NCI-H146 (cell line): ENCODE measurements around the gene SLAMF1.
"Not testable (repeated sequence)": the region's sequence is repeated elsewhere in the genome, so short reads cannot be mapped to it uniquely, and the experiment has no call there.

Experiments used
- DNase-seq: peaks from one replicate; lab custom pipeline; 2025; lab: John Stamatoyannopoulos, UW

SLAMF1 gene

DNA sequence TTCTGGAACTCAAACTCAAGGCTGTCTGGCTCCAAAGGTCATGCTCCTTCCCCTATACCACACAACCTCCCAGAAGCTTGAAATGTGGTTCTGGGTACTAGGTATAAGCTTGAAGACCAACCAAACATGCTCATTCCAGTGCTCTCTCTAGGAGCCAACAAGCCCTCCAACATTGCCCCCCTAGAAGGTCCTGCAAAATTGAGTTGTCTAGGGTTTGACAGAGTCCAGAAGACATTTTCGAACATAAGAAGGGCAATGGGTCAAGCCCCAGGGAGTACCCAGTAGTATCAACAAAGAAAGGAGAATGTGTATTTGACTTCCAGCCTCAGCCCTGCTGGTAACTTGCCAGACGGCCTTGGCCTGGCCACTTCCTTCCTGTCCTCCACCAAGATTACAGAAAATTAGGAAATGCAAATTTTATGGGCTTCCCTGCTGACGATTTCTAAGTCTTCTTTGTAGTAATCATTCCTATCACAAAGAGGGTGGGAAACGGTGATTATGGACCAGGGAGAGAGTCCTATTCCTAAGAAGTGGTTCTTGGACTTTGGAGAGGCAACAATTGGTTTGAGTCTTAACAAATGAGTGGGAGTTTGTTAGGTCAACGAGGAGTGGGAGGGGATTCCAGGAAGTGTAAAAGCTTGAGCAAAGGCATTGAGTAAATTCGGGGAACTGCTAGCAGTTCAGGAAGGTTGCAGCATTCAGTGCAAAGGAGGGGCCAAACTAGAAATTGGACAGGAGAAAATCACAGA is 18.7 kb upstream of the SLAMF1 start:
- no peak for DNase-seq

DNA sequence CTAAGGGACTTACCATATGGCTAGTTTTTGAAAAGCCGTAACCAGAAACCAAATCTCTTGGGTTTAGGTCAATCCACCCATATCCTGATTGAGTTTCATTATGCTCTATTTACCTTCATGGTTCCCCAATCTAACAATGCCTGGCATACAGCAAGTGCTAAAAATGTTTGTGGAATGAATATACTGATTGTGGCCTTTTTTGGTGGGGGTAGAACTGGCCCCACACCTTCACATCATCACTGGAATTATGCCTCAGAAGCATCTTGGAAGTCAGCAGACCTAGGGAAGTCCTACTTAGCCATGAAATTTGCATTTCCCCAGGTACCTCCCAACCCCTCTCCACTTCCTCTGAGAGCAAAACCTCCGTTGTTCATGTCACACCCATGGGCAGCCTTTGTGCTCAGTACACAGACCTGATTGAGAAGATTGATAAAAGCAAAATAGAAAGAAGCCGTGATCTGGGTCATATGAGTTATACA is 17.8 kb upstream of the SLAMF1 start:
- no peak for DNase-seq

DNA sequence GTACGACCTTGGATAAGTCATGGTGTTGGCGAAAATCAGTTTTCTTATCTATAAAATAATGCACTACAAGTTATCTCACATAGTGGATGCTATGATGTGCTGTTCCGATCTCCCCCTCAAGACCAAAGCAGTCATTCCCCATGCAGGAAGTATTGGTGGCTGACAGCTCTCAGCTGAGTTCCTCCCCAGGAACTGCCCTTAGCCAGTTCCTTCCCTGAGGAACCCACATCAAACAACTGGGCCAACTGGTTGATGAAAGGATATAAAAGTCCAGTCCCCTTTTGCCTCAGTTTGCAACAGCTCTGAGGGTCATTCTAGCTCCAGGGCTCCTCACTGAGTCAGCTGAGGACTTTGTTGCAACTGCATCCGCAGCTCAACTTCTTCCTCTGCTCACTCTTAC is 16.1 kb upstream of the SLAMF1 start:
- DNase-seq = no peak

DNA sequence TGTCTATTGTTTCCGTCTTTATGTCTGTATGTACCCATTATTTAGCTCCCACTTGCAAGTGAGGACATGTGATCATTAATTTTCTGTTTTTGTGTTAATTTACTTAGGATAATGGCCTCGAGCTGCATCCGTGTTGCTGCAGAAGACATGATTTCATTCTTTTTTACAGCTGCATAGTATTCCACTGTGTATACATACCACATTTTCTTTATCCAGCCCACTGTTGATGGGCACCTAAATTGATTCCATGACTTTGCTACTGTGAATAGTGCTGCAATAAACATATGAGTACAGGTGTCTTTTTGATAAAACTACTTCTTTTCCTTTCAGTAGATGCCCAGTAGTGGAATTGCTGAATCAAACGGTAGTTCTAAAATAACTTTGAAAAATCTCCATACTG is 12.7 kb upstream of the SLAMF1 start:
- no peak for DNase-seq

DNA sequence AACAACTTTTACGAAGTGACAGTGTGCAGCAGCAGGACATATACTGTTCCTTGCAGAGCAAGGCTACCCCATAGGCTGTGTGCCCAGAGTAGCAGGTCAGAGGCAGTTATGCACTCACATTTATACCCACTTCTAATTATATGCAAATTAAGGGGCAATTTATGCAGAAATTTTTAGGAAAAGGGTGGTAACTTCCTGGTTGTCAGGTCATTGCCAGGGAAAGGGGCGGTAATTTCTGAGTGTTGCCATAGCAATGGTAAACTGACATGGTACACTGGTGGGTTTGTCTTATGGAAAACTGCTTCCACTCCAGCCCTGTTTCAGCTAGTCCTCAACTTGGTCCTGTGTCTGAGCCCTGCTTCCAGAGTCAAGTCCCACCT is 12.0 kb upstream of the SLAMF1 start:
- DNase-seq = no peak

DNA sequence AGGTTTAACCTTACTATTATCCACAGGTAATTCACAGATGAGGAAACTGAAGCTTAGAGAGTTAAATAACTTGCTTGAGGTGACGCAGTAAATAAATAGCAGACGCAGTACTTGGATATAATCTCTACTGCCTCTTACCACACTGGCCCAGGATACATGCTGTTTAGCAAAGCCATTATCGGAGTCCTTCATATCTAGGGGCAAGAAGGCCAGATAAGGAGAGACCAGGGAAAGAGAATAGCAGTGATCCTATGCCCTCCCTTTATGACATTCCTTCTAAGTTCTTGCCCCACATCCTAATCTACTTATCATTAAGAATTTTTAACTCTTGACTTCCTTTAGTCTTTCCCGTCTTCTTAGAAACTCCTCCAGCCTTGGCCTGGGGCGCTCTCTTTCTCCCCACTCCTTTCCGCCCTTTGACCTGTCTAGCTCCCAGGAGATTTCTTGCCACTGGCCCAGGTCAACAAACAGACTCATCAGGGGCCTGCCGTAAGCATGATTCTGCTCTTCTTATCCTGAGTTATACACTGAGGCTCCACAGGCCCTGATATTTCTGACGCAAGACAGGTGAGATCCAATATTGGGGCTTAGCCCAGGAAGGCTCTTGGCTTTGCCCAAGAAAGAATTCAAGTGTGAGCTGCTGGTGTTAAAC is 11.4 kb upstream of the SLAMF1 start:
- no peak for DNase-seq

DNA sequence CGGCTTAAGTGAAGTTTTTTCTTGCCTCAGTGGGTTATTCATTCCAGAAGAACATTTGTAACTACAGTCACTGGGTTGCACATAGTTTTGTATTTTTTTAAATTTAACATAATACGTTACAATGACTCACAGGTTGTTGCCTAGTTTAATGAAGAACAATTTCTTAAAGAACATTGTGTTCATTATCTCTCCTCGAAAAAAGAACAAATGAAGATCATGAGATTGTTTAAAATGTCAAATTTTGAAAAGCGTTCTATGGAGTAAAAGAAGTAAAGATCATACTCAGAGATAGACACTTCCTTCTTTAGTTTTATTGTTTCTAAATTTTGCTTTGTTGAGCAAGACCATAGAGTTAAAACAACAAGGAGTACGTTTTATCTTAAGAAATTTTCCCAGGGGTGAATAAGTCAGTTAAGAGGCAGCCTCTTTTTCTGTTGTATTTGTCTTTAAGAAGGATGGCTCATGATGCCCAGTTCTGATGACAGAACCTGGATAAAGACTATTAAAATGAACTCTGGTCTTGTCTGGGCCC is 10.5 kb upstream of the SLAMF1 start:
- DNase-seq = no peak

DNA sequence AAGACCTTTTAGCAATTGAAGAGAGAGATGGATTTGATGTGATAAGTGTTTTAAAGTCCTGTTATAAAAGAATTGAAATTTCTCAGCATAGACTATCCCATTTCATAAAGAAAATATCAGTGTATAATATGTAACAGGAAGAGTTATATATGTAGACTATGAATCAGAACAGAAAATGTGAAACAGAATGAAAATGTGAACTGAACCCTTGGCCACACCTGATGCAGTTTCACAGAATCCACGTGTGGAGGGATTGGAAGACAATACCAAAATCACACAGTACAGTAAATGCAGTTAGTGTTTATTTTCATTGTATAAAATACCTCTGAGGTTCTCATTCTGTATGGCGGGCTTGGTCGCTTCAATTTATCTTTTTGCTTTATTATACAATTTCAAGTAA is 9.9 kb upstream of the SLAMF1 start:
- no peak for DNase-seq

DNA sequence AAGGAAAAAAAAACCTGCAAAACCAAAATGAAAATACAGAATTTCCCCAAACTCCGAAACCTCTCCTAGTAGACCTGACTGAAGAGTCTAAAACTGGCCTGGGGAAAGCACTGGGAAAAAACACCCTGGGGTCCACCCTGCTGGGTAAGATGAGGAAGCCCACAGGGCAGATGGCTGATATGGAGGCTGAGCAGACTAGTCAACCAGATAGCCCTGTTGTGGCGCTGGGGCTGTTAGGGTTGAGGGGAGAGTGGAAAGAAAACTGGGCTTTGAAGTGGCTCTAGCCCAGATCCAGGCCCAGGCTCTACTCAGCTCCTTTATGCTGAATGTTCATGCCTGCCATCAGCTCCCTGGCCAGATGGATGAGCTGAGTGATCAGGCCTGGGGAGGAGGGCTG is 6.8 kb upstream of the SLAMF1 start:
- no peak for DNase-seq

DNA sequence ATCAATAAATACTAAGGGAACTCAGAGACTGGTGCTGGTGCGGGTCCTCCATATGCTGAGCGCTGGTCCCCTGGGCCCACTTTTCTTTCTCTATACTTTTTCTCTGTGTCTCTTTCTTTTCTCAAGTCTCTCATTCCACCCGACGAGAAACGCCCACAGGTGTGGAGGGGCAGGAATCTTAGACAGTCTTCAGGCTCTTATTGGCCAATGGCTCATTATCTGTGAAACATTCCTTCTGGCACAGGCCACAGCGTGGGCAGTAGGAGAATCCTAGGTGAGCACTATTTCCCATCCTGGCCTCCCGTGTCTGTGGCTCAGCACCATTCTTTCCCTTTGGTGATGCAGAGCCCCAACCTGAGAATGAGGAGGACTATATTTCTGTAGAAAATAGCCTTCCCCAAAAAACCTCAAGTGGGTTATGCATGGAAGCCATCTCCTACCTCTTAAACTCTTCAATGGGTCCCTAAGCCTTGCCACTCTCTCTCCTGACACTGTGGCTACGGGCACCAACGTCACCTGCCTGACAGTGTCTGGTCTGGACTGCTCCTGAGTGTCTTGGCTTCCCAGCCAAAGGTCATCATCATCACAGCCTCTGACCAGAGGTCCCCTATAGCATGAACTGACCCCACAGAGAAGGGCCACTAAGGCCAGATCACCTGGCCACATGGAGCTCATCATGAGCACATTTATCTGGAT is 6.2 kb upstream of the SLAMF1 start:
- DNase-seq = no peak

DNA sequence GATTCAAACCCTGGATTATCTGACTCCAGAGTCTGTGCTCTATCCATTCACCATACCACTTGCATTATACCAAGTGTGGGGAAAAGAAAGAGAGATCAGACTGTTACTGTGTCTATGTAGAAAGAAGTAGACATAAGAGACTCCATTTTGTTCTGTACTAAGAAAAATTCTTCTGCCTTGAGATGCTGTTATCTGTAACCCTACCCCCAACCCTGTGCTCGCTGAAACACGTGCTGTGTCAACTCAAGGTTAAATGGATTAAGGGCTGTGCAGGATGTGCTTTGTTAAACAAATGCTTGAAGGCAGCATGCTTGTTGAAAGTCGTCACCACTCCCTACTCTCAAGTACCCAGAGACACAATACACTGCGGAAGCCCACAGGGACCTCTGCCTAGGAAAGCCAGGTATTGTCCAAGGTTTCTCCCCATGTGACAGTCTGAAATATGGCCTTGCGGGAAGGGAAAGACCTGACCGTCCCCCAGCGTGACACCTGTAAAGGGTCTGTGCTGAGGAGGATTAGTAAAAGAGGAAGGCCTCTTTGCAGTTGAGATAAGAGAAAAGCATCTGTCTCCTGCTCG is 5.3 kb upstream of the SLAMF1 start:
- DNase-seq = not testable (repeated sequence)

DNA sequence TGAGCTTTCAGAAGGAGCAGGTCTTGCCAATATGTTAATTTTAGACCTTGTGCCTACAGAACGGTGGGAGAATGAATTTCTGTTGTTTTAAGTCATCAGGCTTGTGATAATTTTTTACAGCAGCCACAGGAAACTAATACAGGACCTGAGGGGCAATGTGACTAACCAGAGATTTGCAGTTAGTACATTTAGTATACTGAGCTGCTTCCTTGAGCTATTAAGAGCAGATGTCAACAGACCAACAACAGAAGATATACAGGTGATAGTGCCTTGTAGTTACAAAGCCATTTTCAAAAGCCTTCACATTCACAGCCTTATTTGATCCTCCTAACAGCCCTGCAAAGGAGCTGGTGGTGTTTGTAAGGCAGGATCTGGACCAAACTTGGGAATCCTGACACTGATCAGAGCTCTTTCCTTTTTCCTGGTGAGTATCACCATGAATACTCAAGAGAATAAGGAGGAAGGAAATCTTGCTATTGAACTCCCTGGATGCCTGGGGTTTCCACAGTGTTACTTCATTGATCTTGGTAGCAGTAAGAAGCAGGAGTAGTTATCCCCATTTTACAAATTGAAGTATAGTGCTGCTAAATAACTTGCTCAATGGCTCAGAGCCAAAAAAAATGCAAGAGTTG is 4.7 kb upstream of the SLAMF1 start:
- no peak for DNase-seq

DNA sequence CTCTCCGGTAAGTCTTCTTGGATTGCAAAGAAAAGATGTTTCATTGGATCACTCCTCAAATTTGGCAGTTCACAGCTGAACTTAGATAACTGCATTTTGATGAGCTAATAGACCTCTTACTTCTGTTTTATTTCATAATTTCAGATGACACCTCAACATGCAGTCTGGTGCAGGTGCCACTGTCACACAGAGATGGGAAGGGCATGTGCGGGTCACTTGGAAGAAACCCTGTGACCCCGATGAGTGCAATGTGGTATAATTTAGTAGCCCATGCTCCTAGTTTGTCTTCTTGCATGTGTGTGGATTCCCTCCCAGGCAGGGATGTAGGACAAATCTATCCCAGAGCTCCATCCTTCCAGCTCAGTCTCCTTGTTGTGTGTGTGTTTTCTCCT is 481 bp upstream of the SLAMF1 start:
- no peak for DNase-seq

DNA sequence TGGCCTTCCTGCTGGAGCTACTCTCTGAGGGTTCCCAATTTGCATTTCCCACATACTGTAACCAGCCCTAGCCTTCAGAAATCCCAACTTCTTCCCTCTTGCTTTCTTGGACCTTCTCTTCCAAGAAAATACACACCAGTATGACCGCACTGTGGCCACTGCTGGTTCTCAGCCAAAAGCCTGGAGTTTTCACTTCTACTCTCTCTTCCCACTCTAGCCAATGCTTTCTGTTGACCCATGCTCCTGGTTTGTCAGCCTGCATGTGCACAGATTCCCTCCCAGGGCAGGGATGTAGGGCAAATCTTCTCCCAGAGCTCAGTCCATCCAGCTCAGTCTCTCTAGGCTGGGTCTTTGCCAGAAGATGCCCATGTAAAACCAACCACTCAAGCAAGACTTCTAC is 664 bp downstream of the SLAMF1 start:
- DNase-seq = no peak

DNA sequence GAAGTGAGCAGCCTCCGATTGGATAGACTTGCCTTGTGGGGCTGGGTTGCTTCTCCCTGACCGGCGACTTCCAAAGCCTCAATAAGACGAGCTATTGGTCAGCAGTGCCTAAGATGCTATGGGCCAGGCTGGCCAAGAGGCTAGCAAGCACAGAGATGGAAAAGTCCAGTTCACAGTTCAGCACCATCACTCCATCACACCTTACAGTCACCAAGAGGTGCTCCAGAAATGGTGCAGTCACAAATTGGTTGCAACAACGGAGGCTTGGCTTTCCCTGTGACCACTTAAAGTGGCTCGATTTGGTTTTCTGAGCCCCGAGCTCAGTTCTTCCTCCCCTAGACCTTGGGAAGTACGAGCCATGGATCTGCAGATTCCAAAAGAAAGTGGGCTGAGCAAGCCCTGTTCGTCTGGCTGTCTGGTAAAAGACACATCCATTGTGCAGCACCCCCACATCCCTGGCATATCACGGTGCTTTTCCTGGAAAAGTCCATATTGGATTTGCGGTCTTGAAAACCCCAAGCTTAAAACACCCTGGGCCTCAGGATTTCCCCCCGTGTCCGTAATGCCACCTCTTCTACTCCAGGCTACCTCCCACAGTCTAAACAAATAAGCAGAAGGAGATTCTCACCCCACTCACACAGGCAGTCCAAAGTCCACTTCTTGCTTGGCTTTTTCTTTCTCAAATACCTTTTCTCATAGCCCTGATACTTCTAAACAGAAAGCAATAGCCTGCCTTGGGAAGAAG is 1.3 kb downstream of the SLAMF1 start:
- no peak for DNase-seq

DNA sequence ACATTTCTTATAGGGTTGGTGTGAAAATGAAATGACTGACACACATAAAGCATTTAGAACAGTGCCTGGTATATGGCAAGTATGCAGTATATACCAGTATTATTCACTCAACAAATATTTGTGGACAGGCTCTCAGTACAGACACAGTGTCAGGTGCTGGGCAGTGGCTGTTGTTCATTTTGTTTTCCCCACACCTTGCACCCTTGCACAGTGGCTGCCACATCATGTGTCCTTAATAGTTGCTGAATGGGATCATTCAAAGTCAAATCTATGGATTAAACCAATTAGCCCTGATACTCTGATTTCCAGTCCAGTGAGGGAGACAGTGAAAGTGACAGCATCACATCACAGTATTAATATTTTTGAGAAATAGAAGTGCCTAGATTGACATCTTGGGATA is 2.4 kb downstream of the SLAMF1 start:
- no peak for DNase-seq

DNA sequence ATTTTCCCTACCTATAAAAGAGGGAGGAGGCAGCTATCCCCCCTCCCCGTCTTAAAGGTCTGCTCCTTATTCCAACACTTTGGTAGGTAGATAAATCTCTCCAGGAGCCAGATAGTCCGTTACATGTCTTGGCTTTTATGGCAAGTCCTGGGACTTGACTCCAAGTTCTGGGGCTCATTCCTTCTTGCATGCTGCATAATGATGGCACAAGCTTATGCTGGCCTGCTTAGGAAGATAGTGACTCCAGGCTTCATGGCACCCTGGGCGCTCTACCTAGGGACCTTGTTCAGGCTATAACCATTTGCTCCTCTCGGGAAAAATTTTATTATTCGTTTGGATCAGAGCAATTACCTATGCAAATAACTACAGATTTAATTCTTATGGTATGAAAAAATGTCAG is 3.7 kb downstream of the SLAMF1 start:
- DNase-seq = no peak

DNA sequence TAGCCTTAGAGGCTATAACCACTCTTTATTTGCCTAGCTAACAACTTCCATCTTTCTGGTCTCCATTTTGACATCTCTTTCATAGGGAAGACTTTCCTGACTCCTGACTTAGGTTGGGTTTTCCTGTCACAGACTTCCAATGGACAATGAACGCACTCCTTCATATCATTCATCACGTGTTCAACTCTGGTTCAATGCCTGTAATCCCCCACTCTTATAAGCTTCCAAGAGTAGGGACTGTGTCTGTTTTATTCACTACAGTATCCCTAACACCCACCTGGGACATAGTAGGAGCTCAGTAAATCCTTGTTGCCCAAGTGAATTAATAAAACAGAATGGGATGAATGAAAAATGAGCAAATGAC is 4.6 kb downstream of the SLAMF1 start:
- no peak for DNase-seq

DNA sequence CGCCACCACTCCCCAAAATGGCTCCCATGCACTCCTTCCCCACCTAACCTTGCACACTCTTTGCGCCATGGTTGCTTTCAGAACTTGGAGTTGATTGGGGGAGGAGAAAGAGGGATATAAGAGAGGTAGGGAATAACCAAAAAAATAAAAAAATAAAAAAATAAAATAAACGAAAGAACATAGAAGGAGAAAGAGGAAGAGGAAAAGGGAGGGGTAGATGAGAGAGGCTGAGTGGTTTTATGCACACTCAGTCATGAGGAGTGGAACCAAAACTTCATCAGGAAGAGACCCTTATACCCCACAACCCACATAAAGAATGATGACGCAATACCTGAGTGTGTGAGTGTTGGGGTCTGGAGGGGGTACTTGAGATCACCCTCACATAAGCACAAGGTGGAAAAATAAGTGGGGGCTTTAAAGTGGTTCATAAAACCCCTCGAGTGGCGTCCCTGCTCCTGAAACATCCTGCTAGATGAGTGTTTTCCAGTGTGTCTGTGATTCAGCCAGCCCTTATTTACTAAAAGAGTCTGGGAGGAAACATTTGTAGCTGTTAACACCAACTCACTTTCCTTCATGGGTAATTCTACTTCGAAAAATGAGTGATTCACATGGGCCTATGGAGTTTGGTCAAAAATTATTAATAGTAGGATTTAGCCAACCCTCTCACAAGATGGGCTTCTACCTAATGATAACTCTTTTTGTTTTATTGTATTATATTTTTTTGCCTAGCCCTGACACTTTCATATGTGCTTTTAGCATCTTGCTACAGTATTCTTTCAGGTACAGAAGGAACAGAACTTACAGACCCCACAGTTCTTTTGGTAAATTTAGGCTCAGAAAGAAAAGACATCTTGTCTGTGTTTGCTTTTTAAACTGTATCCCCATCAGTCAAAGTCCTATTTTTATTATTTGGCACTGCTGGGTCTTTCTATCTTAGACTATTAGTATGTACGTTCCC is 5.2 kb downstream of the SLAMF1 start:
- DNase-seq = no peak

DNA sequence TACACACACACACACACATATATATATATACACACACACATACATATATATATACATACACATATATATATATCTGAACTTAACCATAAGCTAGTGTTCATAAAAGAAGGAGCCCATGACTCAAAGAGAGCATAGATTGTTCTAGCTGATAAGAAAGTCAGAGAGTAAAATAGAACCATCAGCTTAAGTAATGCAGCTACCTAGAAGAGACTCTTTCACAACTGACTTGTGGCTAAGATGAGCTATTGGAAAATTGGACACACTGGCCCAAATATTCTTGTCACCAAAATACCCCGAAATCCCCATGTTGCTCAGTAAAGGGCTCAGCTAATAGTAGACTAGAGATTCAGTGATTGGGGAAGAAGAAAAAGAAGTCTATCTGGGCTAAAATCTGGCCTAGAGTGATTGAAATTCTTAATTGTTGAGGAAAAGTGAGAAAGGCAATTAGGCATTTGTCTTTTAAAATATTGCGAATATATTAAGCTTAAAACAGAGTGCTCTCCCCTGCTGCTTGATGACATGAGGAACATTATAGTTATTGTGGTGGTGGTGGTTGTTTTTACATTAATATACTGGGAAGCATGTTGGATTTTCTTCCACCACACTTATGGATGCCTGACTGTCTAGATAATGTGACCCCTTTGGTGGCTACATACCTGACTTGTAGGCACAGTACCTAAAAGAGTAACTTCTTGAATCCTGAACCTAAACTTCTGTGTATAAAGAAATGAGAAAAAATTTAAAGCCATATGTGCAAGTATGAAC is 6.3 kb downstream of the SLAMF1 start:
- no peak for DNase-seq
